HCT116 (cell line): ENCODE results near the gene TNFRSF12A. TPM values are rescaled to one million over a fixed set of nuclear protein-coding genes. Genes with fewer than 3 reads are reported as not detected.

Source experiments
- ATAC-seq: fragments of 200-7000 bp; cut with Tn5 transposase; 2 replicates; pipeline ENCODE4 v1.9.1; 2020; ENCODE audit warnings: mild to moderate bottlenecking, moderate library complexity
- BruUV-seq: library from RNA; stranded (reverse); fragments of 400-500 nt; replicated peaks from 2 replicates; lab custom pipeline; 2021; lab: Mats Ljungman, UMichigan
- CTCF ChIA-PET: fragments of 300-600 bp; sonication (Branson Sonifier 250); formaldehyde crosslinking; loops from one replicate; lab custom pipeline; 2021; ENCODE audit warnings: antibody characterized with exemption; lab: Charles Lee
- POLR2A ChIA-PET: fragments of 300-600, 350-600 bp; sonication (Branson Sonifier 250); formaldehyde crosslinking; loops from one replicate; lab custom pipeline; 2021; ENCODE audit warnings: antibody characterized with exemption; lab: Charles Lee
- RAD21 ChIA-PET, 2 experiments: fragments of 300-600 bp; sonication (Branson Sonifier 250); formaldehyde crosslinking; loops; one replicate each; lab custom pipeline; 2023; ENCODE audit warnings: low total read pairs in 2 of 2; ENCODE audit not compliant: uncharacterized antibody in 2 of 2, unreplicated experiment in 2 of 2, low non-redundant PET in 1 of 2; lab: Charles Lee
- DNase-seq: peaks from one replicate; pipeline ENCODE4 v3.0.0-alpha.2; 2010; ENCODE audit warnings: low read depth, low spot score
- H2AFZ ChIP-seq: fragments of 200-600 bp; shearing (Covaris generic), sonication (generic); 2 replicates; pipeline ENCODE4 v1.6.1; 2017; ENCODE audit warnings: low read depth, mixed run types, mixed read lengths, antibody characterized with exemption, low read length; ENCODE audit not compliant: poor library complexity, severe bottlenecking
- H3K27ac ChIP-seq: 2 replicates; pipeline ENCODE4 v1.5.1; 2012; ENCODE audit warnings: low read depth, low read length
- H3K27me3 ChIP-seq: fragments of 200-600 bp; sonication (generic); 2 replicates; pipeline ENCODE4 v1.6.1; 2016; ENCODE audit warnings: mixed run types, low read length, mixed read lengths; ENCODE audit not compliant: insufficient read depth
- H3K36me3 ChIP-seq, 2 experiments: fragments of 200-500 bp in 1 of 2; fragments of 200-600 bp in 1 of 2; sonication (Bioruptor generic) in 1 of 2; sonication (generic) in 1 of 2; 2 replicates each; pipeline versions ENCODE4 v1.5.1 to v1.6.1; 2014 to 2016; ENCODE audit warnings: low read length in 2 of 2, inconsistent platforms in 1 of 2, mixed read lengths in 1 of 2, mixed run types in 1 of 2; ENCODE audit not compliant: insufficient read depth in 2 of 2, control insufficient read depth in 1 of 2
- H3K4me1 ChIP-seq, 2 experiments: fragments of 200-600 bp in 1 of 2; sonication (generic) in 1 of 2; 2 replicates each; pipeline versions ENCODE4 v1.5.1 to v1.6.1; 2012 to 2017; ENCODE audit warnings: low read length in 2 of 2, inconsistent platforms in 1 of 2, mild to moderate bottlenecking in 1 of 2, mixed read lengths in 1 of 2, mixed run types in 1 of 2, moderate library complexity in 1 of 2; ENCODE audit not compliant: insufficient read depth in 2 of 2, control insufficient read depth in 1 of 2
- H3K4me2 ChIP-seq: fragments of 200-600 bp; sonication (generic); 2 replicates; pipeline ENCODE4 v1.6.1; 2017; ENCODE audit warnings: mixed run types, low read length, mixed read lengths
- H3K4me3 ChIP-seq, 2 experiments: fragments of 200-600 bp in 1 of 2; sonication (generic) in 1 of 2; replicated peaks in 1 of 2; 2 replicates each; pipeline ENCODE4 v1.5.1; 2011 to 2016; ENCODE audit warnings: low read length in 2 of 2, control low read depth in 1 of 2, low read depth in 1 of 2, mild to moderate bottlenecking in 1 of 2, mixed read lengths in 1 of 2, mixed run types in 1 of 2
- H3K79me2 ChIP-seq: fragments of 200-600 bp; sonication (generic); 2 replicates; pipeline ENCODE4 v1.6.1; 2017; ENCODE audit warnings: mild to moderate bottlenecking, mixed run types, low read length, moderate library complexity, mixed read lengths; ENCODE audit not compliant: insufficient read depth
- H3K9ac ChIP-seq: fragments of 200-600 bp; sonication (generic); 2 replicates; pipeline ENCODE4 v1.6.1; 2016; ENCODE audit warnings: low read length, mixed read lengths
- H3K9me2 ChIP-seq: fragments of 200-600 bp; sonication (generic), shearing (Covaris generic); 2 replicates; pipeline ENCODE4 v1.6.1; 2017; ENCODE audit warnings: mixed run types, mild to moderate bottlenecking, moderate library complexity; ENCODE audit not compliant: insufficient read depth
- H3K9me3 ChIP-seq, 2 experiments: fragments of 200-500 bp in 1 of 2; fragments of 200-600 bp in 1 of 2; sonication (Bioruptor generic) in 1 of 2; sonication (generic) in 1 of 2; 2 replicates each; pipeline ENCODE4 v1.6.1; 2014 to 2017; ENCODE audit warnings: low read length in 2 of 2, mixed read lengths in 2 of 2, inconsistent platforms in 1 of 2, low read depth in 1 of 2, mild to moderate bottlenecking in 1 of 2, mixed run types in 1 of 2, moderate library complexity in 1 of 2; ENCODE audit not compliant: control insufficient read depth in 1 of 2, insufficient read depth in 1 of 2
- H4K20me1 ChIP-seq: fragments of 200-600 bp; sonication (generic), shearing (Covaris generic); 2 replicates; pipeline ENCODE4 v1.6.1; 2017; ENCODE audit warnings: mixed run types, mild to moderate bottlenecking, moderate library complexity; ENCODE audit not compliant: insufficient read depth
- CBX3 ChIP-seq: IDR thresholded peaks from 2 replicates; pipeline ENCODE4 v1.6.1; 2012; ENCODE audit warnings: low read depth
- CEBPB ChIP-seq: IDR thresholded peaks from 2 replicates; pipeline ENCODE4 v1.6.1; 2012; ENCODE audit warnings: low read depth
- EZH2phosphoT487 ChIP-seq: fragments of 200-600 bp; IDR thresholded peaks from 2 replicates; pipeline ENCODE4 v1.6.1; 2018; ENCODE audit warnings: antibody characterized with exemption, borderline replicate concordance
- JUND ChIP-seq: IDR thresholded peaks from 2 replicates; pipeline ENCODE4 v1.6.1; 2012
- SIN3A ChIP-seq: IDR thresholded peaks from 2 replicates; pipeline ENCODE4 v1.6.1; 2012; ENCODE audit warnings: low read depth
- YY1 ChIP-seq: IDR thresholded peaks from 2 replicates; pipeline ENCODE4 v1.6.1; 2011; ENCODE audit warnings: low read length, low read depth, moderate library complexity, mild to moderate bottlenecking; ENCODE audit not compliant: insufficient replicate concordance; ENCODE audit errors: extremely low read depth
- intact Hi-C: fragments of 100-400 bp; cut with micrococcal nuclease; formaldehyde crosslinking; loops from 2 replicates; pipeline ENCODE4 v1.10.0; 2022
- total RNA-seq: library from RNA; stranded (reverse); gene quantifications from one replicate; pipeline ENCODE4 v1.2.1, GENCODE V29; 2021; ENCODE audit not compliant: unreplicated experiment
- TF ChIP-seq, protein P1 (sequence below), 3 experiments: fragments of 200-600 bp in 1 of 3; sonication (generic) in 1 of 3; IDR thresholded peaks in 2 of 3; conservative IDR thresholded peaks in 1 of 3; 2 replicates each; pipeline ENCODE4 v1.5.1; 2012 to 2017; ENCODE audit warnings: low read depth in 2 of 3, low read length in 2 of 3, antibody characterized with exemption in 1 of 3, borderline replicate concordance in 1 of 3, control low read depth in 1 of 3, mild to moderate bottlenecking in 1 of 3, mixed read lengths in 1 of 3, mixed run types in 1 of 3, moderate library complexity in 1 of 3; ENCODE audit not compliant: insufficient read depth in 1 of 3
- TF ChIP-seq, protein P2 (sequence below): IDR thresholded peaks from 2 replicates; pipeline ENCODE4 v1.6.1; 2011; ENCODE audit warnings: mild to moderate bottlenecking, low read length, moderate library complexity; ENCODE audit not compliant: insufficient replicate concordance; ENCODE audit errors: extremely low read depth

Gene TNFRSF12A
- total RNA-seq, 1 experiment from 2014 or later: 188 TPM

DNA sequence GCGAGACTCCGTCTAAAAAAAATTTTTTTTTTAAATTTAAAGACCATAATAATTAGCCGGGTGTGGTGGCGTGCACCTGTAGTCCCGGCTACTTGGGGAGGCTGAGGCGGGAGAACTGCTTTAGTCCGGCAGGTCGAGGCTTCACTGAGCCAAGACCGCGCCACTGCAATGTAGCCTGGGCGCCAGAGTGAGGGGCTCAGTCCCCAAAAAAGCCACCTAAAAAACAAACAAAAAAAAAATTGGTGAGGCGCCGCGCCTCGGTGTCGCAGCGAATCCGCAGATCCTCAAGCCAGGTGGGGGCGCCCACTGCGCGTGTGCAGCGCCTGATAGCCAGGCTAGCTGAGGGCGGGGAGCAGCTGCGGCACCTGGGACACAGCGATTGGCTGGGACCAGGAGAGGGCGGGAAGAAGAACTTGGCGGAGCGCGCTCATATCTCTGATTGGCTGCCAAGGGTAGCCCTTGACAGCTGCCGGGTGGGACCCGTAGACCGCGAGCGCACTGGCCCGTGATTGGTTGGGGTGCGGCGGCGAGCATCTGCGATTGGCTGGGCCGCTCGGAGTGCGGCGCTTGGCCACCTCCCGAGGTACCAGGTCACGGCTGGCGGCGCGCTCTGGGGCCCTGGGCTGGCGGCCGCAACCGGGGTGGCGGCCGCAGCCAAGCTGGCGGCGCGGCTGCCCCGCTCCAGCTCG is 16.4 kb upstream of the TNFRSF12A start:
- TF ChIP-seq, protein P1, sequence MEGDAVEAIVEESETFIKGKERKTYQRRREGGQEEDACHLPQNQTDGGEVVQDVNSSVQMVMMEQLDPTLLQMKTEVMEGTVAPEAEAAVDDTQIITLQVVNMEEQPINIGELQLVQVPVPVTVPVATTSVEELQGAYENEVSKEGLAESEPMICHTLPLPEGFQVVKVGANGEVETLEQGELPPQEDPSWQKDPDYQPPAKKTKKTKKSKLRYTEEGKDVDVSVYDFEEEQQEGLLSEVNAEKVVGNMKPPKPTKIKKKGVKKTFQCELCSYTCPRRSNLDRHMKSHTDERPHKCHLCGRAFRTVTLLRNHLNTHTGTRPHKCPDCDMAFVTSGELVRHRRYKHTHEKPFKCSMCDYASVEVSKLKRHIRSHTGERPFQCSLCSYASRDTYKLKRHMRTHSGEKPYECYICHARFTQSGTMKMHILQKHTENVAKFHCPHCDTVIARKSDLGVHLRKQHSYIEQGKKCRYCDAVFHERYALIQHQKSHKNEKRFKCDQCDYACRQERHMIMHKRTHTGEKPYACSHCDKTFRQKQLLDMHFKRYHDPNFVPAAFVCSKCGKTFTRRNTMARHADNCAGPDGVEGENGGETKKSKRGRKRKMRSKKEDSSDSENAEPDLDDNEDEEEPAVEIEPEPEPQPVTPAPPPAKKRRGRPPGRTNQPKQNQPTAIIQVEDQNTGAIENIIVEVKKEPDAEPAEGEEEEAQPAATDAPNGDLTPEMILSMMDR (IDR thresholded peaks at IDR 0.05 in 2 of 3, conservative IDR thresholded peaks at IDR 0.05 in 1 of 3; ENCODE audit: borderline replicate concordance in 1 of 3, insufficient read depth in 1 of 3, low read depth in 2 of 3, low read length in 2 of 3): peak in 2 of 3 experiments; percentile 43 to 52; a peak in 3 of 6 replicates
- TF ChIP-seq CBX3 (no peak), SIN3A (no peak), JUND (no peak), CEBPB (no peak), EZH2phosphoT487 (no peak), YY1 (no peak)
- TF ChIP-seq, protein P2, sequence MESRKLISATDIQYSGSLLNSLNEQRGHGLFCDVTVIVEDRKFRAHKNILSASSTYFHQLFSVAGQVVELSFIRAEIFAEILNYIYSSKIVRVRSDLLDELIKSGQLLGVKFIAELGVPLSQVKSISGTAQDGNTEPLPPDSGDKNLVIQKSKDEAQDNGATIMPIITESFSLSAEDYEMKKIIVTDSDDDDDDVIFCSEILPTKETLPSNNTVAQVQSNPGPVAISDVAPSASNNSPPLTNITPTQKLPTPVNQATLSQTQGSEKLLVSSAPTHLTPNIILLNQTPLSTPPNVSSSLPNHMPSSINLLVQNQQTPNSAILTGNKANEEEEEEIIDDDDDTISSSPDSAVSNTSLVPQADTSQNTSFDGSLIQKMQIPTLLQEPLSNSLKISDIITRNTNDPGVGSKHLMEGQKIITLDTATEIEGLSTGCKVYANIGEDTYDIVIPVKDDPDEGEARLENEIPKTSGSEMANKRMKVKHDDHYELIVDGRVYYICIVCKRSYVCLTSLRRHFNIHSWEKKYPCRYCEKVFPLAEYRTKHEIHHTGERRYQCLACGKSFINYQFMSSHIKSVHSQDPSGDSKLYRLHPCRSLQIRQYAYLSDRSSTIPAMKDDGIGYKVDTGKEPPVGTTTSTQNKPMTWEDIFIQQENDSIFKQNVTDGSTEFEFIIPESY: no peak
- Histone ChIP-seq H4K20me1 (no peaks in the 10 kb centered on the region), H3K36me3 (no peaks in the 10 kb centered on the region), H3K4me1 (peaks cover 23 to 46% of the 10 kb centered on the region in 2 experiments), H2AFZ (no peak overlapping the region), H3K27me3 (no peaks in the 10 kb centered on the region), H3K4me3 (0 out of 4 replicates have a peak overlapping the region, but pooled peaks of 1 of the 2 experiments have one; percentile 18), H3K9ac (no peak overlapping the region), H3K27ac (no peak overlapping the region), H3K9me3 (no peaks in the 10 kb centered on the region), H3K79me2 (no peaks in the 10 kb centered on the region), H3K9me2 (no peaks in the 10 kb centered on the region), H3K4me2 (peak overlapping the region; percentile 47)
- ChIA-PET POLR2A (interaction anchor here (0.8 to 11.4 kb wide), 4 partner anchors 9 to 39 kb away, joined by 3 to 188 read pairs (median 4); partner anchors contain the start of genes CLDN6, HCFC1R1, THOC6 and TNFRSF12A), CTCF (interaction anchor here (0.6 to 3.0 kb wide), 5 partner anchors 17 to 42 kb away, joined by 3 to 29 read pairs (median 12); partner anchors contain the start of genes HCFC1R1, THOC6 and TNFRSF12A), RAD21 (interaction anchor here (0.7 to 1.4 kb wide), 3 partner anchors 20 to 24 kb away, joined by 3 to 7 read pairs (median 4); partner anchors contain the start of gene HCFC1R1 (in 1 of the 2))
- intact Hi-C loops: loop anchor here (2.0 kb wide), 1 partner anchor 21 kb away; the partner anchor contains the start of gene THOC6
- BruUV-seq: no TSS peak
- peak; percentile 93 for ATAC-seq
- peak; percentile 99 for DNase-seq
